Neural crest cell (in vitro differentiated cells): Measurements from ENCODE around the gene IQCB1. TPM values are rescaled to one million over a fixed set of nuclear protein-coding genes. Genes with fewer than 3 reads are reported as not detected.

Experiments
- DNase-seq: peaks from one replicate; pipeline ENCODE4 v3.0.0; 2021; ENCODE audit warnings: low read depth, mixed read lengths, low spot score
- H3K27ac Mint-ChIP-seq: one replicate; pipeline ENCODE4 v1.8.0; 2021; ENCODE audit warnings: mild to moderate bottlenecking, mixed read lengths; ENCODE audit not compliant: unreplicated experiment
- H3K27me3 Mint-ChIP-seq: 2 replicates; pipeline ENCODE4 v1.8.0; 2021; ENCODE audit warnings: low read depth, mild to moderate bottlenecking, mixed read lengths
- H3K36me3 Mint-ChIP-seq: 2 replicates; pipeline ENCODE4 v1.8.0; 2021; ENCODE audit warnings: low read depth, mild to moderate bottlenecking, mixed read lengths
- H3K4me1 Mint-ChIP-seq: 2 replicates; pipeline ENCODE4 v1.8.0; 2021; ENCODE audit warnings: mixed read lengths
- H3K4me3 Mint-ChIP-seq: one replicate; pipeline ENCODE4 v1.8.0; 2021; ENCODE audit warnings: mild to moderate bottlenecking, mixed read lengths
- H3K9me3 Mint-ChIP-seq: 2 replicates; pipeline ENCODE4 v1.8.0; 2021; ENCODE audit warnings: mixed read lengths
- CTCF ChIP-seq: fragments of 200-600 bp; sonication (generic); conservative IDR thresholded peaks from 2 replicates; pipeline ENCODE4 v1.5.0; 2021; ENCODE audit warnings: antibody characterized with exemption, mild to moderate bottlenecking
- total RNA-seq: library from RNA; stranded (reverse); gene quantifications from 2 replicates; pipeline ENCODE4 v1.2.1, GENCODE V29; 2021

The IQCB1 gene
- total RNA-seq, 1 donor from 2014 or later: 47.2 TPM

- H3K36me3 Mint-ChIP-seq: peaks cover 68% of the 10 kb centered on the region
- H3K27me3 Mint-ChIP-seq: no peaks in the 10 kb centered on the region
- H3K4me3 Mint-ChIP-seq: no peak overlapping the region
- no peaks in the 10 kb centered on the region for H3K4me1 Mint-ChIP-seq
- no peak for TF ChIP-seq CTCF
- H3K27ac Mint-ChIP-seq: no peak overlapping the region
- no peak for DNase-seq
- peaks cover 15% of the 10 kb centered on the region for H3K9me3 Mint-ChIP-seq
These were observed 13.2 kb downstream of the IQCB1 start for GRCh38 chr3:121821421-121822199.

GRCh38 chr3:121819236-121819635, 15.6 kb downstream of the IQCB1 start:
- no peak for DNase-seq
- H3K36me3 Mint-ChIP-seq: peaks cover 72% of the 10 kb centered on the region
- no peaks in the 10 kb centered on the region for H3K4me1 Mint-ChIP-seq
- H3K4me3 Mint-ChIP-seq: no peak overlapping the region
- H3K27me3 Mint-ChIP-seq: no peaks in the 10 kb centered on the region
- TF ChIP-seq CTCF: no peak
- H3K9me3 Mint-ChIP-seq: peaks cover 23% of the 10 kb centered on the region
- H3K27ac Mint-ChIP-seq: no peak overlapping the region

GRCh38 chr3:121818578-121818977, 16.3 kb downstream of the IQCB1 start:
- Mint-ChIP-seq H3K27ac (no peak overlapping the region), H3K4me3 (no peak overlapping the region), H3K4me1 (no peaks in the 10 kb centered on the region), H3K36me3 (peaks cover 73% of the 10 kb centered on the region), H3K9me3 (peaks cover 28% of the 10 kb centered on the region), H3K27me3 (no peaks in the 10 kb centered on the region)
- TF ChIP-seq CTCF: no peak
- no peak for DNase-seq

- Mint-ChIP-seq H3K36me3 (peaks cover 71% of the 10 kb centered on the region), H3K27me3 (no peaks in the 10 kb centered on the region), H3K9me3 (peaks cover 23% of the 10 kb centered on the region), H3K4me3 (no peak overlapping the region), H3K4me1 (no peaks in the 10 kb centered on the region), H3K27ac (no peak overlapping the region)
- no peak for TF ChIP-seq CTCF
- DNase-seq: no peak
These were observed 17.1 kb downstream of the IQCB1 start for GRCh38 chr3:121817753-121818152.

GRCh38 chr3:121809249-121809648, 25.6 kb downstream of the IQCB1 start:
- Mint-ChIP-seq H3K4me3 (no peak overlapping the region), H3K9me3 (peaks cover 5% of the 10 kb centered on the region), H3K27ac (no peak overlapping the region), H3K36me3 (peaks cover 25% of the 10 kb centered on the region), H3K4me1 (no peaks in the 10 kb centered on the region), H3K27me3 (no peaks in the 10 kb centered on the region)
- no peak for TF ChIP-seq CTCF
- DNase-seq: no peak
